CD14-positive monocyte (primary cell): Measurements from ENCODE around the gene TRAPPC4. TPM values are rescaled to one million over a fixed set of nuclear protein-coding genes. Genes with fewer than 3 reads are reported as not detected.

Experiments used
- DNase-seq, 3 donors: peaks; one replicate each; pipeline ENCODE4 v3.0.0-alpha.2; 2011 to 2022
- H2AFZ ChIP-seq: 2 replicates; pipeline ENCODE4 v1.6.0; 2012; ENCODE audit warnings: mild to moderate bottlenecking, low read depth, low read length, inconsistent platforms; ENCODE audit not compliant: insufficient read depth, poor library complexity, severe bottlenecking
- H3K27ac ChIP-seq, 2 donors: 1 replicate in 1 of 2; 2 replicates in 1 of 2; pipeline ENCODE4 v1.5.1; 2012 to 2013; ENCODE audit warnings: low read length in 2 of 2, control low read depth in 1 of 2, inconsistent platforms in 1 of 2, low read depth in 1 of 2, mild to moderate bottlenecking in 1 of 2
- H3K27me3 ChIP-seq, 2 donors: one replicate each; pipeline versions ENCODE4 v1.6.0 to v1.6.1; 2011 to 2013; ENCODE audit warnings: low read length in 2 of 2; ENCODE audit not compliant: control insufficient read depth in 2 of 2, insufficient read depth in 2 of 2
- H3K36me3 ChIP-seq, 2 donors: replicated peaks in 1 of 2; 1 replicate in 1 of 2; 2 replicates in 1 of 2; pipeline versions ENCODE4 v1.5.1 to v1.6.1; 2012 to 2013; ENCODE audit warnings: low read length in 2 of 2, control low read depth in 1 of 2, inconsistent platforms in 1 of 2, mild to moderate bottlenecking in 1 of 2; ENCODE audit not compliant: insufficient read depth in 2 of 2, control insufficient read depth in 1 of 2
- H3K4me1 ChIP-seq, 2 donors: 1 replicate in 1 of 2; 2 replicates in 1 of 2; pipeline versions ENCODE4 v1.5.1 to v1.6.1; 2012 to 2013; ENCODE audit warnings: low read length in 2 of 2, control low read depth in 1 of 2, inconsistent platforms in 1 of 2, mild to moderate bottlenecking in 1 of 2, moderate library complexity in 1 of 2; ENCODE audit not compliant: insufficient read depth in 2 of 2, control insufficient read depth in 1 of 2
- H3K4me2 ChIP-seq: replicated peaks from 2 replicates; pipeline ENCODE3; 2012; ENCODE audit warnings: low read length, moderate library complexity, mild to moderate bottlenecking; ENCODE audit not compliant: poor library complexity, severe bottlenecking; ENCODE audit errors: extremely low read depth
- H3K4me3 ChIP-seq, 3 experiments: fragments of 200-600 bp in 1 of 3; sonication (generic) in 1 of 3; replicated peaks in 1 of 3; 1 replicate in 2 of 3; 2 replicates in 1 of 3; pipeline ENCODE4 v1.5.1; 2011 to 2013; ENCODE audit warnings: low read length in 3 of 3, mild to moderate bottlenecking in 3 of 3, control low read depth in 2 of 3, low read depth in 2 of 3, inconsistent platforms in 1 of 3, moderate library complexity in 1 of 3
- H3K79me2 ChIP-seq: 2 replicates; pipeline ENCODE4 v1.6.0; 2012; ENCODE audit warnings: mild to moderate bottlenecking, control low read depth, inconsistent platforms, low read length, moderate library complexity; ENCODE audit not compliant: insufficient read depth
- H3K9ac ChIP-seq: 2 replicates; pipeline ENCODE4 v1.6.0; 2017; ENCODE audit warnings: low read length, mild to moderate bottlenecking; ENCODE audit not compliant: insufficient read depth, poor library complexity, severe bottlenecking
- H3K9me3 ChIP-seq, 2 donors: replicated peaks in 1 of 2; 1 replicate in 1 of 2; 2 replicates in 1 of 2; pipeline versions ENCODE4 v1.5.1 to v1.6.1; 2012 to 2013; ENCODE audit warnings: low read length in 2 of 2, control low read depth in 1 of 2; ENCODE audit not compliant: control insufficient read depth in 1 of 2, insufficient read depth in 1 of 2
- H4K20me1 ChIP-seq: 2 replicates; pipeline ENCODE4 v1.6.0; 2012; ENCODE audit warnings: mild to moderate bottlenecking, low read length, control low read depth, moderate library complexity; ENCODE audit not compliant: insufficient read depth
- H3K27ac Mint-ChIP-seq, 7 donors: one replicate each; pipeline ENCODE4 v1.8.0; 2020; ENCODE audit warnings: mild to moderate bottlenecking in 7 of 7, mixed read lengths in 7 of 7, moderate library complexity in 6 of 7, inconsistent platforms in 2 of 7
- H3K27me3 Mint-ChIP-seq, 3 donors: one replicate each; pipeline ENCODE4 v1.8.0; 2021 to 2022; ENCODE audit warnings: low read depth in 3 of 3, mild to moderate bottlenecking in 3 of 3, mixed read lengths in 3 of 3, moderate library complexity in 3 of 3, inconsistent platforms in 1 of 3
- H3K36me3 Mint-ChIP-seq, 2 donors: one replicate each; pipeline ENCODE4 v1.8.0; 2020; ENCODE audit warnings: mixed read lengths in 2 of 2, inconsistent platforms in 1 of 2, mild to moderate bottlenecking in 1 of 2
- H3K4me1 Mint-ChIP-seq: one replicate; pipeline ENCODE4 v1.8.0; 2020; ENCODE audit warnings: mild to moderate bottlenecking, mixed read lengths
- H3K4me3 Mint-ChIP-seq, 2 donors: one replicate each; pipeline ENCODE4 v1.8.0; 2020; ENCODE audit warnings: mild to moderate bottlenecking in 2 of 2, mixed read lengths in 2 of 2, moderate library complexity in 1 of 2
- H3K9me3 Mint-ChIP-seq, 7 donors: one replicate each; pipeline ENCODE4 v1.8.0; 2020 to 2022; ENCODE audit warnings: mixed read lengths in 7 of 7, mild to moderate bottlenecking in 6 of 7, moderate library complexity in 6 of 7, inconsistent platforms in 2 of 7
- CTCF ChIP-seq: fragments of 200-600 bp; IDR thresholded peaks from one replicate; pipeline ENCODE4 v1.8.0; 2022; ENCODE audit warnings: antibody characterized with exemption, mild to moderate bottlenecking
- WGBS: methylation state at CpG from one replicate; pipeline ENCODE4 v1.1.5; 2013; ENCODE audit warnings: missing lambda C conversion rate; ENCODE audit not compliant: insufficient coverage; 5-methylcytosine and 5-hydroxymethylcytosine counted together
- intact Hi-C, 2 donors: fragments of 100-400 bp; cut with micrococcal nuclease; formaldehyde crosslinking; loops; one replicate each; pipeline versions ENCODE4 v1.15.0 to v1.15.1; 2023
- polyA plus RNA-seq, 3 donors: library from polyadenylated mRNA; depleted of rRNA in 1 of 3; unstranded in 2 of 3; stranded (reverse) in 1 of 3; fragments of 300-500 nt in 2 of 3; fragments of >200 nt in 1 of 3; fragmentation: Illumina TruSeq in 2 of 3; gene quantifications; 1 replicate in 2 of 3; 2 replicates in 1 of 3; pipeline ENCODE4 v1.2.3, GENCODE V29; 2012 to 2021

TRAPPC4 gene
- polyA plus RNA-seq, 3 donors = 46.9 to 54.5 (median 50.0) TPM

- 100% methylated on average over 2 of the region's 6 CpGs for WGBS
- H3K4me2 ChIP-seq = no peak overlapping the region
- no peak for DNase-seq
- no peaks in the 10 kb centered on the region for H4K20me1 ChIP-seq
- TF ChIP-seq CTCF = no peak
- no peak overlapping the region for H3K27ac ChIP-seq
- H3K4me3 ChIP-seq = no peak overlapping the region
- H3K9ac ChIP-seq = no peak overlapping the region
- intact Hi-C loops = no loop called here
- peaks cover 73 to 93% of the 10 kb centered on the region in 2 donors for H3K36me3 ChIP-seq
- H3K4me1 ChIP-seq = peaks cover 2 to 4% of the 10 kb centered on the region in 2 donors
- Mint-ChIP-seq H3K27ac (peak overlapping the region in 2 of 7 donors; percentile 21 to 58), H3K4me3 (no peak overlapping the region), H3K4me1 (peaks cover 3% of the 10 kb centered on the region), H3K27me3 (no peaks in the 10 kb centered on the region), H3K9me3 (no peaks in the 10 kb centered on the region), H3K36me3 (peaks cover 71 to 90% of the 10 kb centered on the region in 2 donors)
- H3K79me2 ChIP-seq = peaks cover 13% of the 10 kb centered on the region
- H3K27me3 ChIP-seq = no peaks in the 10 kb centered on the region
- no peak overlapping the region for H2AFZ ChIP-seq
- no peaks in the 10 kb centered on the region for H3K9me3 ChIP-seq
These were observed 7.0 kb upstream of the TRAPPC4 start for GRCh38 chr11:119011476-119012053.

DNA sequence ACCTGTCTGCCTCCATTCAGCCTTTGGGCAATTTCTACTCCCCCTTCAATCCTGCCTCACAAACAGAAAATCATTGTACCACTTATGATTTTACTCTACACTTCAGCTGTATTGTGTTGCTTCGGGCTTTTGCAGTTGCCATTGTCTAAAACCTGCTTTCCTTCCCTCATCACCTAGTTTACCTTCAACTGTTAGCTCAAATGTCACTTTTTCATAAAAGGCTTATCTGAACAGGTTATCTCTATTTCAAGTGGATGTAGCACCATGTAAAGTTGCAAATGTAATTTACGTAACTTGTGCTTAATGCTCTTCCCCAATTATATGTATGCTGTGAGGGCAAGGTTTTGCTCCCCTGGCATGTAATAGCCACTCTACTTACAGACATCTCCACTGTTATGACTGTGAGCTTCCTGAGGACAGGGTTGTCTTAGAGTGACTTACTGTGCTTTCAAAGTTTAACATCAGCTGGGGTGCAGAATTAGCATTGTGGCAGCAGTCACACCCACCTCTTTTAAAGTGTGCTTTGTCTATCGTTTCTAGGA, 5.9 kb upstream of the TRAPPC4 start:
- Mint-ChIP-seq H3K36me3 (peaks cover 62 to 82% of the 10 kb centered on the region in 2 donors), H3K4me1 (peaks cover 13% of the 10 kb centered on the region), H3K27ac (peak overlapping the region in 3 of 7 donors; percentile 2 to 84 (median 15)), H3K27me3 (no peaks in the 10 kb centered on the region), H3K9me3 (no peaks in the 10 kb centered on the region), H3K4me3 (no peak overlapping the region)
- H3K36me3 ChIP-seq = peaks cover 64 to 83% of the 10 kb centered on the region in 2 donors
- 100% methylated on average over 1 of the region's 3 CpGs for WGBS
- no peak overlapping the region for H3K9ac ChIP-seq
- no peak overlapping the region for H3K27ac ChIP-seq
- H3K4me3 ChIP-seq = no peak overlapping the region
- DNase-seq = no peak
- H3K79me2 ChIP-seq = peaks cover 24% of the 10 kb centered on the region
- H4K20me1 ChIP-seq = no peaks in the 10 kb centered on the region
- no peaks in the 10 kb centered on the region for H3K9me3 ChIP-seq
- no peak for TF ChIP-seq CTCF
- no peak overlapping the region for H3K4me2 ChIP-seq
- no peaks in the 10 kb centered on the region for H3K27me3 ChIP-seq
- no peak overlapping the region for H2AFZ ChIP-seq
- intact Hi-C loops = no loop called here
- H3K4me1 ChIP-seq = peaks cover 14% of the 10 kb centered on the region in 2 donors
